ENCODE measurements around the gene CRBN.

The CRBN gene

GRCh38 chr3:3102751-3103150, 76.7 kb downstream of the CRBN start:
- DNase-seq (ENCODE audit: low spot score) = no peak
- no peak for TF ChIP-seq CTCF (IDR thresholded peaks at IDR 0.05; ENCODE audit: extremely low read depth, insufficient read depth, missing control alignments)
- in situ Hi-C loops (cut with MboI; ENCODE audit: low pct_unique_long_range_greater_than_20kb, low sequenced_read_pairs, unreplicated experiment) = no loop called here

GRCh38 chr3:3101660-3102458, 77.6 kb downstream of the CRBN start:
- DNase-seq (ENCODE audit: low spot score) = no peak
- in situ Hi-C loops (cut with MboI; ENCODE audit: low pct_unique_long_range_greater_than_20kb, low sequenced_read_pairs, unreplicated experiment) = no loop called here
- no peak for TF ChIP-seq CTCF (IDR thresholded peaks at IDR 0.05; ENCODE audit: extremely low read depth, insufficient read depth, missing control alignments)

All from GM13977 (cell line).